K562 (cell line): ENCODE data around the gene SIRPA. TPM values are rescaled to one million over a fixed set of nuclear protein-coding genes. Genes with fewer than 3 reads are reported as not detected.

Experiments used
- ATAC-seq: fragments of 200-7000 bp; cut with Tn5 transposase; 3 replicates; pipeline ENCODE4 v1.9.1; 2020; ENCODE audit warnings: moderate library complexity
- BruUV-seq: library from RNA; stranded (reverse); fragments of 400-500 nt; replicated peaks from 2 replicates; lab custom pipeline; 2021; lab: Mats Ljungman, UMichigan
- CTCF ChIA-PET: fragments of 300-600 bp; formaldehyde crosslinking; extraction: SDS; loops from one replicate; lab custom pipeline; 2021; ENCODE audit warnings: low intra/inter-chr PET ratio; lab: Yijun Ruan, JAX
- POLR2A ChIA-PET: fragments of 300-600, 350-650 bp; sonication (Branson Sonifier 250); formaldehyde crosslinking; extraction: SDS; loops from one replicate; lab custom pipeline; 2021; ENCODE audit warnings: antibody characterized with exemption, inconsistent platforms; lab: Yijun Ruan, JAX
- DNase-seq, 4 experiments: peaks; one replicate each; pipeline versions ENCODE4 v3.0.0 to v3.0.0-alpha.2; 2011 to 2018; ENCODE audit warnings: low spot score in 3 of 4, mixed read lengths in 3 of 4; ENCODE audit errors: extremely low read depth in 1 of 4
- FAIRE-seq: peaks from 2 replicates; lab custom pipeline; 2011; peaks lifted over from hg19 to GRCh38; lab: Jason Lieb, UNC
- H2AFZ ChIP-seq: 2 replicates; pipeline ENCODE4 v1.6.0; 2011; ENCODE audit warnings: low read depth, low read length, control low read depth, inconsistent platforms
- H3K27ac ChIP-seq: fragments of 200-600 bp; 3 replicates; pipeline ENCODE4 v1.8.0; 2011; ENCODE audit warnings: low read depth, mild to moderate bottlenecking, control low read depth, inconsistent platforms, low read length, moderate library complexity, mixed read lengths; ENCODE audit errors: extremely low read depth
- H3K27me3 ChIP-seq, 2 experiments: fragments of 300-600 bp in 1 of 2; 2 replicates in 1 of 2; 3 replicates in 1 of 2; pipeline versions ENCODE4 v1.6.0 to v1.8.0; 2011; ENCODE audit warnings: inconsistent platforms in 2 of 2, low read length in 2 of 2, mild to moderate bottlenecking in 1 of 2, mixed read lengths in 1 of 2, moderate library complexity in 1 of 2; ENCODE audit not compliant: control insufficient read depth in 2 of 2, insufficient read depth in 2 of 2
- H3K36me3 ChIP-seq: fragments of 300-600 bp; 3 replicates; pipeline ENCODE4 v1.8.0; 2011; ENCODE audit warnings: mild to moderate bottlenecking, low read length, inconsistent platforms; ENCODE audit not compliant: control insufficient read depth, insufficient read depth
- H3K4me1 ChIP-seq, 2 experiments: fragments of 200-600 bp in 1 of 2; replicated peaks in 1 of 2; 2 replicates in 1 of 2; 3 replicates in 1 of 2; pipeline versions ENCODE4 v1.5.1 to v1.8.0; 2011; ENCODE audit warnings: inconsistent platforms in 2 of 2, low read length in 2 of 2, mild to moderate bottlenecking in 1 of 2, mixed read lengths in 1 of 2, moderate library complexity in 1 of 2; ENCODE audit not compliant: control insufficient read depth in 2 of 2, insufficient read depth in 2 of 2
- H3K4me2 ChIP-seq: 2 replicates; pipeline ENCODE4 v1.6.1; 2011; ENCODE audit warnings: low read length, control low read depth, inconsistent platforms, mixed read lengths; ENCODE audit not compliant: insufficient read depth
- H3K4me3 ChIP-seq: fragments of 200-600 bp; sonication (generic), shearing (Covaris generic); 2 replicates; pipeline ENCODE4 v1.5.1; 2016; ENCODE audit warnings: control low read depth, inconsistent platforms
- H3K79me2 ChIP-seq: fragments of 200-600 bp; 3 replicates; pipeline ENCODE4 v1.8.0; 2011; ENCODE audit warnings: low read length, inconsistent platforms; ENCODE audit not compliant: control insufficient read depth, insufficient read depth
- H3K9ac ChIP-seq, 2 experiments: 2 replicates each; pipeline versions ENCODE4 v1.6.0 to v1.6.1; 2011; ENCODE audit warnings: low read depth in 2 of 2, low read length in 2 of 2, control low read depth in 1 of 2, inconsistent platforms in 1 of 2, mild to moderate bottlenecking in 1 of 2, mixed read lengths in 1 of 2; ENCODE audit not compliant: insufficient read depth in 1 of 2
- H3K9me1 ChIP-seq: one replicate; pipeline ENCODE4 v1.6.0; 2011; ENCODE audit warnings: inconsistent platforms, mild to moderate bottlenecking, low read length, moderate library complexity; ENCODE audit not compliant: control insufficient read depth, insufficient read depth
- H3K9me3 ChIP-seq: replicated peaks from 2 replicates; pipeline ENCODE4 v1.5.1; 2011; ENCODE audit warnings: low read depth, low read length, inconsistent platforms; ENCODE audit not compliant: control insufficient read depth, insufficient read depth
- H4K20me1 ChIP-seq: replicated peaks from 2 replicates; pipeline ENCODE4 v1.6.1; 2011; ENCODE audit warnings: low read length, inconsistent platforms, mixed read lengths; ENCODE audit not compliant: control insufficient read depth, insufficient read depth
- ASH1L ChIP-seq: fragments of 450-650 bp; IDR thresholded peaks from 2 replicates; pipeline ENCODE4 v1.6.1; 2018; ENCODE audit warnings: borderline replicate concordance, mild to moderate bottlenecking, low read depth; ENCODE audit not compliant: partially characterized antibody
- BACH1 ChIP-seq: fragments of 200-800 bp; sonication (Bioruptor generic); IDR thresholded peaks from 2 replicates; pipeline ENCODE4 v1.6.1; 2016; ENCODE audit warnings: missing genetic modification characterization, missing compliant biosample characterization
- CSDE1 ChIP-seq, 2 experiments: fragments of 450-650 bp; IDR thresholded peaks; 2 replicates each; pipeline ENCODE4 v1.6.1; 2016; ENCODE audit warnings: mild to moderate bottlenecking in 1 of 2
- GATA2 ChIP-seq: sonication (generic); formaldehyde crosslinking; IDR thresholded peaks from 2 replicates; pipeline ENCODE4 v1.4.0; 2020; ENCODE audit warnings: mild to moderate bottlenecking, missing genetic modification reagents
- HDAC8 ChIP-seq: fragments of 450-650 bp; IDR thresholded peaks from 2 replicates; pipeline ENCODE4 v1.6.1; 2016; ENCODE audit warnings: mild to moderate bottlenecking, missing genetic modification characterization, moderate library complexity, missing compliant biosample characterization
- LCOR ChIP-seq: sonication (generic); formaldehyde crosslinking; IDR thresholded peaks from 2 replicates; pipeline ENCODE4 v1.8.0; 2022; ENCODE audit warnings: mild to moderate bottlenecking, missing genetic modification reagents
- NFRKB ChIP-seq: fragments of 450-650 bp; IDR thresholded peaks from 2 replicates; pipeline ENCODE4 v1.6.1; 2016; ENCODE audit warnings: low read depth
- NR3C1 ChIP-seq: sonication (generic); formaldehyde crosslinking; IDR thresholded peaks from 2 replicates; pipeline ENCODE4 v1.8.1; 2022; ENCODE audit warnings: missing genetic modification reagents
- SRSF3 ChIP-seq: fragments of 200-400 bp; formaldehyde crosslinking; IDR thresholded peaks from 2 replicates; pipeline ENCODE4 v1.6.1; 2016; ENCODE audit warnings: mild to moderate bottlenecking, low read length, moderate library complexity; ENCODE audit not compliant: insufficient read depth
- TRIM24 ChIP-seq, 2 experiments: fragments of 450-650 bp; IDR thresholded peaks; 2 replicates each; pipeline ENCODE4 v1.6.1; 2016
- ZNF224 ChIP-seq: sonication (generic); formaldehyde crosslinking; IDR thresholded peaks from 2 replicates; pipeline ENCODE4 v1.8.0; 2022; ENCODE audit warnings: mild to moderate bottlenecking, missing genetic modification reagents
- ZNF239 ChIP-seq: fragments of 250-450 bp; sonication (Bioruptor Pico); IDR thresholded peaks from 2 replicates; pipeline ENCODE4 v1.4.0; 2020; ENCODE audit warnings: mild to moderate bottlenecking
- ZNF24 ChIP-seq: fragments of 450-650 bp; IDR thresholded peaks from 2 replicates; pipeline ENCODE4 v1.6.1; 2016
- ZZZ3 ChIP-seq: fragments of 450-650 bp; IDR thresholded peaks from 2 replicates; pipeline ENCODE4 v1.6.1; 2016; ENCODE audit warnings: antibody characterized with exemption, mild to moderate bottlenecking, moderate library complexity
- WGBS: fragments of 100-300 bp; shearing (Covaris generic); methylation state at CpG from one replicate; pipeline ENCODE4 v1.1.6; 2016; ENCODE audit warnings: low coverage, mixed read lengths; ENCODE audit not compliant: insufficient coverage; ENCODE audit errors: missing lambda C conversion rate; 5-methylcytosine and 5-hydroxymethylcytosine counted together
- in situ Hi-C: fragments of 300-500 bp; cut with MboI; formaldehyde crosslinking; loops from 4 replicates; pipeline ENCODE4 v1.15.0; 2018; ENCODE audit warnings: inconsistent platforms, mixed read lengths
- intact Hi-C: fragments of 100-400 bp; cut with micrococcal nuclease; formaldehyde crosslinking; loops from 2 replicates; pipeline ENCODE4 v1.14.2; 2022
- polyA plus RNA-seq, 8 experiments: library from polyadenylated mRNA; depleted of rRNA in 4 of 8; stranded (reverse) in 5 of 8; unstranded in 3 of 8; fragments of >200 nt; fragmentation: Nextera tagmentation in 2 of 8; fragmentation: Illumina TruSeq in 1 of 8; extraction: Ambion mirVana in 2 of 8; extraction: Trizol in 1 of 8; gene quantifications; 2 replicates each; pipeline versions ENCODE4 v1.2.1 to v1.2.3, GENCODE V29; 2011 to 2014; ENCODE audit warnings: inconsistent platforms in 1 of 8, missing spikeins in 1 of 8
- total RNA-seq, 7 experiments: library from RNA; depleted of rRNA in 6 of 7; stranded (reverse); fragments of >200 nt in 6 of 7; fragmentation: Illumina TruSeq in 2 of 7; extraction: Trizol in 2 of 7; gene quantifications; 2 replicates each; pipeline versions ENCODE4 v1.2.1 to v1.2.3, GENCODE V29; 2011 to 2021; ENCODE audit warnings: low replicate concordance in 1 of 7
- TF ChIP-seq, protein P1 (sequence below): fragments of 450-650 bp; formaldehyde crosslinking; IDR thresholded peaks from 2 replicates; pipeline ENCODE4 v1.4.0; 2020; ENCODE audit warnings: mild to moderate bottlenecking, mixed read lengths
- TF ChIP-seq, protein P2 (sequence below): sonication (generic); formaldehyde crosslinking; IDR thresholded peaks from 2 replicates; pipeline ENCODE4 v1.8.1; 2023; ENCODE audit warnings: mild to moderate bottlenecking, missing genetic modification reagents
- TF ChIP-seq, protein P3 (sequence below): fragments of 250-450 bp; sonication (Bioruptor Pico); IDR thresholded peaks from 2 replicates; pipeline ENCODE4 v1.5.0; 2021; ENCODE audit warnings: mild to moderate bottlenecking, borderline replicate concordance

Gene SIRPA
- total and polyA plus RNA-seq, 9 of the 15 experiments (the other 6 are each of a cell fraction or from before 2014, with no cell fraction given) = 0.01 to 0.40 (median 0.11) TPM; not detected in 2

DNA sequence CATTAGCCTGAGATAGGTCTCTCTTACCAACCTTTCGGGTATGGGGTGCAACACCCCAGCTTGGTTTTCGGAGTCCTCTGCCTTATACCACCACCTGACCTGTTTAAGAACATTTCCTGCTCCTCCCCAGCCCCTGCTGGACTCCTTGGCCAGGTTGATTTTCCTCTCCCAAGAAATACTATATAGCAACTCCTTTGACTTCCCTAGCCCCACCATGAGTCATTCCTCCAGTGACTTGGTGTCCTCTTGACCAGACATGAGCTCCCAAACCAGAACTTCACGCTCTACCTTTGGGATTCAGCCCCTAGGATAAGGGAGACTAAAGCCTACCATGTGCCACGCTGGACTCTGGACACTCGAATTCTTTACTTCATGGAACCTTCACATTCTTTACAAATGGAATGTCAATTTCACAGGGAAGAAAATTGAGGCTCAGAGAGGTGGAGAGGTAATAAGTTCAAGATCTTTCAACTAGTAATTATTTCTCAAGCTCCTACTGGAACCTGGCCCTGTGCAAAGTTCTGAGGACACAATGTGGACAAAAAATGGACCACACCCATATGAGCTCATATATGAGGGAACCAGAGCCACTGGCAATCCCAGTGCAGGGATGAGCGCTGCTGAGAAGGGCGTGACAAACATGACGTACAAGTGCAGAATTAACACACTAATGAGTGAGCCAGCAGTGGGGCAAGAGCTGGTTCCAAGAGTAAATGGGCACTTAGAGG lies 48.2 kb downstream of the SIRPA start:
- CTCF ChIA-PET = no interaction called here

More for the DNA sequence above, 48.2 kb downstream of the SIRPA start:
- BruUV-seq = no TSS peak
- peaks cover 2 to 47% of the 10 kb centered on the region in 2 experiments; a peak in 4 of 5 replicates for H3K27me3 ChIP-seq
- H3K9me3 ChIP-seq = no peaks in the 10 kb centered on the region
- H3K9me1 ChIP-seq = no peaks in the 10 kb centered on the region
- in situ Hi-C loops = no loop called here
- H3K4me3 ChIP-seq = no peak overlapping the region
- H2AFZ ChIP-seq = no peak overlapping the region
- FAIRE-seq (no peak), ATAC-seq (no peak), DNase-seq (no peak)
- H3K9ac ChIP-seq = no peak overlapping the region
- POLR2A ChIA-PET = interaction anchor here (0.6 kb wide), 1 partner anchor 1667 kb away, joined by 3 read pairs; no protein-coding TSS in a partner anchor
- no peaks in the 10 kb centered on the region for H3K79me2 ChIP-seq
- no peak overlapping the region for H3K4me2 ChIP-seq
- TF ChIP-seq HDAC8 (tag) (no peak), ZNF239 (CRISPR knock-in tag) (no peak), CSDE1 (IDR thresholded peaks at IDR 0.05) (no peak), ZNF224 (no peak), BACH1 (no peak), GATA2 (no peak), NR3C1 (CRISPR knock-in tag) (no peak), ASH1L (no peak), ZZZ3 (no peak), SRSF3 (no peak), NFRKB (no peak), LCOR (CRISPR knock-in tag) (no peak), ZNF24 (no peak), TRIM24 (IDR thresholded peaks at IDR 0.05) (no peak)
- TF ChIP-seq, protein P1, sequence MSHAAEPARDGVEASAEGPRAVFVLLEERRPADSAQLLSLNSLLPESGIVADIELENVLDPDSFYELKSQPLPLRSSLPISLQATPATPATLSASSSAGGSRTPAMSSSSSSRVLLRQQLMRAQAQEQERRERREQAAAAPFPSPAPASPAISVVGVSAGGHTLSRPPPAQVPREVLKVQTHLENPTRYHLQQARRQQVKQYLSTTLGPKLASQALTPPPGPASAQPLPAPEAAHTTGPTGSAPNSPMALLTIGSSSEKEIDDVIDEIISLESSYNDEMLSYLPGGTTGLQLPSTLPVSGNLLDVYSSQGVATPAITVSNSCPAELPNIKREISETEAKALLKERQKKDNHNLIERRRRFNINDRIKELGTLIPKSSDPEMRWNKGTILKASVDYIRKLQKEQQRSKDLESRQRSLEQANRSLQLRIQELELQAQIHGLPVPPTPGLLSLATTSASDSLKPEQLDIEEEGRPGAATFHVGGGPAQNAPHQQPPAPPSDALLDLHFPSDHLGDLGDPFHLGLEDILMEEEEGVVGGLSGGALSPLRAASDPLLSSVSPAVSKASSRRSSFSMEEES = no peak
- TF ChIP-seq, protein P2, sequence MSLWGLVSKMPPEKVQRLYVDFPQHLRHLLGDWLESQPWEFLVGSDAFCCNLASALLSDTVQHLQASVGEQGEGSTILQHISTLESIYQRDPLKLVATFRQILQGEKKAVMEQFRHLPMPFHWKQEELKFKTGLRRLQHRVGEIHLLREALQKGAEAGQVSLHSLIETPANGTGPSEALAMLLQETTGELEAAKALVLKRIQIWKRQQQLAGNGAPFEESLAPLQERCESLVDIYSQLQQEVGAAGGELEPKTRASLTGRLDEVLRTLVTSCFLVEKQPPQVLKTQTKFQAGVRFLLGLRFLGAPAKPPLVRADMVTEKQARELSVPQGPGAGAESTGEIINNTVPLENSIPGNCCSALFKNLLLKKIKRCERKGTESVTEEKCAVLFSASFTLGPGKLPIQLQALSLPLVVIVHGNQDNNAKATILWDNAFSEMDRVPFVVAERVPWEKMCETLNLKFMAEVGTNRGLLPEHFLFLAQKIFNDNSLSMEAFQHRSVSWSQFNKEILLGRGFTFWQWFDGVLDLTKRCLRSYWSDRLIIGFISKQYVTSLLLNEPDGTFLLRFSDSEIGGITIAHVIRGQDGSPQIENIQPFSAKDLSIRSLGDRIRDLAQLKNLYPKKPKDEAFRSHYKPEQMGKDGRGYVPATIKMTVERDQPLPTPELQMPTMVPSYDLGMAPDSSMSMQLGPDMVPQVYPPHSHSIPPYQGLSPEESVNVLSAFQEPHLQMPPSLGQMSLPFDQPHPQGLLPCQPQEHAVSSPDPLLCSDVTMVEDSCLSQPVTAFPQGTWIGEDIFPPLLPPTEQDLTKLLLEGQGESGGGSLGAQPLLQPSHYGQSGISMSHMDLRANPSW (CRISPR knock-in tag) = no peak
- TF ChIP-seq, protein P3, sequence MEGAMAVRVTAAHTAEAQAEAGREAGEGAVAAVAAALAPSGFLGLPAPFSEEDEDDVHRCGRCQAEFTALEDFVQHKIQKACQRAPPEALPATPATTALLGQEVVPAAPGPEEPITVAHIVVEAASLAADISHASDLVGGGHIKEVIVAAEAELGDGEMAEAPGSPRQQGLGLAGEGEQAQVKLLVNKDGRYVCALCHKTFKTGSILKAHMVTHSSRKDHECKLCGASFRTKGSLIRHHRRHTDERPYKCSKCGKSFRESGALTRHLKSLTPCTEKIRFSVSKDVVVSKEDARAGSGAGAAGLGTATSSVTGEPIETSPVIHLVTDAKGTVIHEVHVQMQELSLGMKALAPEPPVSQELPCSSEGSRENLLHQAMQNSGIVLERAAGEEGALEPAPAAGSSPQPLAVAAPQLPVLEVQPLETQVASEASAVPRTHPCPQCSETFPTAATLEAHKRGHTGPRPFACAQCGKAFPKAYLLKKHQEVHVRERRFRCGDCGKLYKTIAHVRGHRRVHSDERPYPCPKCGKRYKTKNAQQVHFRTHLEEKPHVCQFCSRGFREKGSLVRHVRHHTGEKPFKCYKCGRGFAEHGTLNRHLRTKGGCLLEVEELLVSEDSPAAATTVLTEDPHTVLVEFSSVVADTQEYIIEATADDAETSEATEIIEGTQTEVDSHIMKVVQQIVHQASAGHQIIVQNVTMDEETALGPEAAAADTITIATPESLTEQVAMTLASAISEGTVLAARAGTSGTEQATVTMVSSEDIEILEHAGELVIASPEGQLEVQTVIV = no peak
- no peaks in the 10 kb centered on the region for H3K36me3 ChIP-seq
- intact Hi-C loops = no loop called here
- H3K4me1 ChIP-seq = no peaks in the 10 kb centered on the region
- H3K27ac ChIP-seq = no peak overlapping the region
- H4K20me1 ChIP-seq = no peaks in the 10 kb centered on the region; the same call in 1 of the 2 replicates
- 0% methylated on average over 8 of the region's 8 CpGs for WGBS
